Measurements from ENCODE around the gene TRPC4.

Gene TRPC4

DNA sequence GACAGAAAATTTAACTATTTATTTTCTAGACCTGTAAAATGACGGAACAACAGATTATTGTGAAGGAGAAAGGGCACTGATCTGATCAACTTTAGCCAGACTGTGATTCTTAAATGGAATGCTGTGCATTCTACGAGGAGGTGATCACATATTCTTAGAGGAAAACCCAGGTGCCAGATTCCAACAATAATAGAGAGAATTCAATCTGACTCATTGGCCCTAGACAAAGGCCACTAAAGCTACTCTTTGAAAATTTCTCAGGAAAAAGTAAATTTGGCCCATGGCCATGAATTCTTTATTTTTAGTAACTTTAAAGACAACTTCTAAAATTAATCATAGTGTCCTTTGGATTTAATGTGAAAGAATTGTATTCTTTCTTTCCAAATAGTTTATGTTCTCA is 212.4 kb downstream of the TRPC4 start:
- peak; percentile 90 for DNase-seq (ENCODE audit: low spot score)

- DNase-seq (ENCODE audit: low spot score), result peak; percentile 99
These were observed 213.2 kb downstream of the TRPC4 start for GRCh38 chr13:37656247-37656940.

DNA sequence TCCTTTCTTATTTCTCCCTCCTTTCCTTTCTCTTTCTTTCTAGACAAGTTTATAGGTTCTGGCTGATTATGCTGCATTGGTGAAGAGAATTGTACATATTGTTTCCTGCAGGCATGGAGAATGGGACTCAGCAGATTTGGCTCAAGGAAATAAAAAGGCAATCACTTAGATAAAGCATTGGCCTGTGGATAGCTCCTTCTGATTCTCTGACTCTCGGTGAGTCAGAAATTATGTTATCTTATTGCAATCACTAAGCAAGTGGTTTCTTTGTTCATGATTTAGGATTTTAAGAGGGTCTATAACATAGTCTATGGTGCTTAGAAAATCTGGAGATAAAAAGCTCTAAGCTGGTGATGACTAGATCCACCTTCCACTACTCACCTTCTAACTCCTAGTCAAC is 217.0 kb downstream of the TRPC4 start:
- peak; percentile 24 for DNase-seq (ENCODE audit: low spot score)

DNA sequence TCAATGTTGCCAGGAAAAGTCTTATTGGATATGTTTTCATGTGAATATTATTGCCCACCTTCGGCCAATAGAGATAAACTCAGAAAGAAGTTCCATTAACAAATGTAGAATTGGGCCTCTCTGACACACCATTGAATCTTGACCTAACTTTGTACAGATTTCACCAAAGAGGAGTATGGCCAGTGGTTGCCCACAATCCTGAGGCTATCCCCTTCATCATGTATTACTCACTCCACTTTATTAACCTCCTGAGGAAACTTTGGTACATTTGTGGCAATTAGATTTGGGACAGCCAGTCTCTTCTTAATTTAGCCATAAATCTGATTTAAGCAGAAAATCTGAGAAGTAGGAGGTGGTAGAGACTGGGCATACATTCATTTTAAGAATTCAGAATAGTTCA is 217.7 kb downstream of the TRPC4 start:
- DNase-seq (ENCODE audit: low spot score), result no peak

DNA sequence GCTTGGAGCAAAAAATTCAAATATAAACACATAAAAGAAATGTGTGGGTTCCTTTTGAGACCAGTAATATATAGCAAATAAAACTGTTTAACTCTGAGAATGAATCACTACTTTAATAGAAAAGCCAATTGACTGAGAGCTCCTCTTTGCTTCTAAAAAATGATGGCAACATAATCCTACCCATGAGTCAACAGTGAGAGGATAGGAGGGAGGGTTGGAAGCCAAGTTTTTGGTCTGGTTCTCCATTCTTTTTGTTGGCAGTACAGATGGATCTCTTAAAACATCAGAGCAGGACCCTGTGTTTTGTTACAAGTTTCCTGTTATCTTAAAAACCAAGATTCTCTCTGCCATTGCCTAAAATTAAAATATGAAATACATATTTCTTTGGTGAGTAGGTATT is 221.0 kb downstream of the TRPC4 start:
- DNase-seq (ENCODE audit: low spot score), result peak; percentile 37

- no peak for DNase-seq (ENCODE audit: low spot score)
These were observed 222.4 kb downstream of the TRPC4 start for GRCh38 chr13:37647031-37647650.

DNA sequence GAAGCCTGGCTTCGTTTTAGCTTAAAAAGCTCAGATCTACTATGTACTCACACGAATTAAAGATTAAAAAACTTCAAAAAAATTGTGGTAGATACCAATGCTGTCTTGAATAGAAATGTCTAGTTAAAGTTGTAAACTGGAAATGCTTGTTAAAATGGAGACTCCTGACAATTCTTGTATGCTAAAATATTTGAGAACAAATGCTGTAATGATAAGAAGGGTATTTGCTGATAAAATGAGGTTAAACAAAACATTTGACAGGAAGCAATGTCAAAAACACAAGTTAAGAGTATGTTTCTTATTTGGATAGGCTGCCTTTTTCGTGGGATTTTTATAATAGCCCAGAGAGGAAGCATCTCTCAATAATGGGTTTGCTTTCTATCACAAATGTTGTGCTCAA is 223.0 kb downstream of the TRPC4 start:
- DNase-seq (ENCODE audit: low spot score), result no peak

DNA sequence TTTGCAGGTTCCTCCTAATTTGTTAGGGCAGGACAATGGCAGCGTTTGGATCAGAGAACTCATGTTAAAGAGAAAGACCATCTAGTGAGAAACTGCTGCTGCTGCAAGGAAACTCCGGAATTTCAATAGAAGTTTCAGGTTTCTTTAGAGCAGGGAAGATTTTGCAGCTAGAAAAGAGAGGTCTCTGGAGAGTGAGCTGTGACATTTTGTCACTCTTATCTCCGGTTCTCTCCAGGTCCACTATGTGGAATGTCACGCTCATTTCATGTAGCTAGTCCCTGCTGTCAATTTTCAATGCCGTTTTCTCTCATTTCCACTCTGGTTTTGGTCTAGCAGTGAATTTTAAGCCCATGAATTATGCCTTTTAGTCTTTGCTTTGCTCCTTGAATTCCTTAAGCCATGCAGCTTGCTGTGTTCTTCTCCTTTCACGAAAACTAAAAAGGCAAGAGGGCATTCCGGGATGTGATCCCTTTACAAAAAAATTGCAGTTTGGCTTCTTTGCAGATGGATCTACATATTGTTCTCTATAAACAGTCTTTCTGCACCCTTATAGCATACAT is 224.3 kb downstream of the TRPC4 start:
- no peak for DNase-seq (ENCODE audit: low spot score)

- DNase-seq (ENCODE audit: low spot score), result no peak
These were observed 228.2 kb downstream of the TRPC4 start for GRCh38 chr13:37641391-37641790.

DNA sequence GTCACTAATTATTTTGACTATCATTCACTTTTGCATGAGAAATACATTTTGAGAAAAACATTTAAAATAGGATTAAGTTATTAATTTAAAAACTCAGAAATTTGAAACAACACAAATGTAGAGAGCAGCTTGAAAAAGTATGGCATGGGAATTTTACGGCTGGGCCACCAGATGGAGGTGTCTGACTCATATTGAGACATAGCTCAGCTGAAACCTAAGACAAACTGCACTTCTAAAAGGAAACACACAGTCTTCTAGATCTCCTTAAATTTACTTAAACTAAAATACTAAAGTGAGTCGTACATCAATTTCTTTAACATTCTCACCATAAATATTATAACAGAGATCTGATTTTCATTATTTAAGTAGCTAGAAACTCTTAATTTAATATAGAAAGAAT is 229.1 kb downstream of the TRPC4 start:
- DNase-seq (ENCODE audit: low spot score), result peak; percentile 73

DNA sequence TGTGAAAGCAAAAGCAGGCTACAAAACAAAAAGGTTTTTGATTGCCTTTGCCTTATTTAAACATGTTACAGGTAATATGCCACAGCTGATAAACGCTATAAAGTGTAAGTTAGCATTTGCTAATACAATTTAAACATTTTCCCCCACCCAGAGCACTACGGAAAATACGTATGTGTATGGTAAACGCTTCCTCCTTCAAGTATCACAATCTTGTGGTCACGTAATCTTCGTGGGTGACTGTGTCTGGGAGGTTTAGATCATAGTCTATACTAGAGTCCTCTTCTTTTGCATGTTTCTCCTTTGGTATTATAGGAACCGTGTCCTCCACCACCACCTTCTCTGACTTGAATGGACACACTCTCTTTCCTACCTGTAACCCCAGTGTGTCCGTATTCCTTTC is 232.9 kb downstream of the TRPC4 start:
- no peak for DNase-seq (ENCODE audit: low spot score)

DNA sequence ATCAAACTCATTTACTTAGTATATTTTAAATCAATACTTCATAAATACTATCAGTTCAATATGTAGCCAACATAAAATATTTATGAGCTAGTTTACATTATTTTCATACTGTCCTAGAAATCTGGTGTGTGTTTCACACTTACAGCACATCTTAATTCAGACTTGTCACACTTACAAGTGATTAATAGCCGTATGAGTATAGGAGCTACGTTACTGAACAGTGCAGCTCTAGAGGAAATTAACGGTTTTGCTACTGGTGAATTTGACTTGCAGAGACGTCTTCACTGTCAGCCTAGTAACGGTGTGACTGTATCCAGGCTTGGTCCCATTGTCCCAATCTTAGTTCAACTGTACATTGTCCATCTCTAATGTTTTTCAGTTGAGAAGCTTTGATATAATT is 237.3 kb downstream of the TRPC4 start:
- DNase-seq (ENCODE audit: low spot score), result no peak

- DNase-seq (ENCODE audit: low spot score), result no peak
These were observed 242.1 kb downstream of the TRPC4 start for GRCh38 chr13:37627428-37627827.

- no peak for DNase-seq (ENCODE audit: low spot score)
These were observed 247.7 kb downstream of the TRPC4 start for GRCh38 chr13:37621811-37622361.

DNA sequence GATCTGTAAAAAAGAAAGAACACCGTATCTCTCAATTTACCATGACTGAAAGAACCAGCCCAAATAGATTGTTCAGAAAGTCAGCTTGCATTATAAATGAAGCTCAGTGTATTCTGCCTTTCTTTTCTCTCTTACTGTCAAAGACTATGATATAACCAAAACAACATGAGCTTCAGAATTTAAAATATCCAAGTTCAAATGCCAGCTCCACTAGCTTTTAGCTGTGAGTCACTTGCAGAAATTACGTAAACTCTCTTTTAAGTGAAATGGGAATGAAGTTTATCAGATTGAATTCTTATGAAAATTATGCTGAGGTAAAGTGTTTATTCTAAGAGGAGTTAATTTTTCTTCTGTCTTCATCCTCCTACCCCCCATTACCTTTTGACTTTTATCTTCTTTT is 251.0 kb downstream of the TRPC4 start:
- peak; percentile 41 for DNase-seq (ENCODE audit: low spot score)

GRCh38 chr13:37617173-37617572 is 252.4 kb downstream of the TRPC4 start:
- peak; percentile 98 for DNase-seq (ENCODE audit: low spot score)

- DNase-seq (ENCODE audit: low spot score), result peak; percentile 44
These were observed 253.4 kb downstream of the TRPC4 start for GRCh38 chr13:37616131-37616530.

DNA sequence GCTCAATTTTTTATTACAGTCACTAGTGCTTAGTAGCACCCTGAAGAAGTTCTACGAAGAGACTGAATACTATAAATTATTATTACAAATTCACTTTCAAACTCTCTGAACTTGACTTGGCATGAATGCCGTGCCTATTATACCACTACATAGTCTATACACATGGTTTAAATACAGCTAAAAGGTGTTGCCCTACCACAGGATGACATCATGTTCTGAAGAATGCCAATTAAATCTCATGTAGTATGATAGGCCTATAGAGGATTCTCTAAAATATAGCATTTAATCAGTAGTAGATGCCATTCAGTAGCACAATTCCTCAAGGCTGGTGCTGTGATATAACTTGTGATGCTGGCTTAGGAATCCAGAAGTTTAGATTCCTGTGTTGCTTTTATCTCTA is 254.3 kb downstream of the TRPC4 start:
- DNase-seq (ENCODE audit: low spot score), result peak; percentile 25

GRCh38 chr13:37613638-37614037 is 255.9 kb downstream of the TRPC4 start:
- DNase-seq (ENCODE audit: low spot score), result no peak

GRCh38 chr13:37613236-37613635 is 256.3 kb downstream of the TRPC4 start:
- DNase-seq (ENCODE audit: low spot score), result no peak

- DNase-seq (ENCODE audit: low spot score), result no peak
These were observed 260.7 kb downstream of the TRPC4 start for GRCh38 chr13:37608750-37609339.

DNA sequence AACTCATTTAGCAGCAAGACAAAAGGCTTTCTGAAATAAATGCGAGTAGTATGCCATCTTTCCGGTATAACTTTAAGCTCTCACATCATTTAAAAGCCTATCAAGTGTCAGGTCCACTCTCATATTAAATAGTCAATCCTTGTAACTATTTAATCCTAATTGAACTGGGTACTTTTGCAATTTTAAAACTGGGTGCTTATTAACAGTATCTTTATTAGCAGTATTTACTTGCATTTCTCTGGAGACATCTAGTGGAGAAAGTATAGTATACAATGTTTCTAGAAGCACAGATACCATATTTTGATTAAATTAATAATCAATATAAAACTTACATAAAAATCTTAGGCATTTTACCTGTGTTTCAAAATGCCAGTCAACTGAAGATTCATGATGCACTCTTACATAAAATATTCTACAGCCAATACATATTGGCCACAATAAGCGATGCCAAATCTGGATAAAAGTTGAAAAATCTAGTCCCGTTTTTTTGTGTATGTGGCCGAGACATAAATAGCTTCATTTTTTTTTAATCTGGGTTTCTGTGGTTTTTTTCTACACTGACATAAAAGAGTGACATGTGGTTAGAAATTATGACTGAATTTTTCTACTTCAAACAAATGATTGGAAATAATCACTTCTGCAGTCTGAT is 266.7 kb downstream of the TRPC4 start:
- peak; percentile 20 for DNase-seq (ENCODE audit: low spot score)
